ENCODE data around the gene NR4A2.
A peak's percentile ranks its signal among the peaks of the same experiment; 100 is the strongest.

Gene NR4A2

DNA sequence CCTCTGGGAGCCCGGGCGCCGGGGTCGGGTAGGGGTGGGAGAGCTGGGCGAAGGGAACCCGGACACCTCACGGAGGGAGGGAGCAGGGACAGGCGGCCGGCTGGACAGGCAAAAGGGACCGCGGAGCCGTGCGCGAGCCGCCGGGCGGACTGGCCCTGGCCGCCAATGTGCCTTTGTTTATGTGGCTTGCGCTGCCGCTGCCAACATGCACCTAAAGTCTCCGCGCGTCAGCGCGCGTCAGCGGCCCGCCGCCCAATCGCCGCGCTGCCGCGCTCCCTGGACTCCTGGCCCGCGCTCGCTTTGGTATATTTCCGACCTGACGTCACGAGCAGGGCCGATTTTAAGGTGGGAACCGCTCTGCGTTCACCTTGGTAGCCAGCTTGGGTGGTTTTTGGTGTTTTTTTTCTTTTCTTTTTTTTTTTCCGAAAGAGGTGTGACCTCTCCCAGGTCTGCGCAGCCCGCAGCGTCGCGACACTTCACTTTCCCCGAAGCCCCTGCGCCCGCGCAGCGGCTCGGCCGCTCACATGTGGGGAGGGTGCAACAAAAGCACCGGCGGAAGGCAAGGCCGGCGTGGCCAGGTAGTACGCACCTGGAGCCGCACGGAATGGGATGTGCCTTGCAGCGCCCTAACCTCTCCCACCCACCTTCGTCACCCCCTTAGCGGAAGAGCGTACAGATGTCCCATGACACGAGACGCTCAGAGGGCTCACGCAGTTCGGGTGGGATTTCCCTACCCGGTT lies at the start of gene NR4A2:
Gene NR4A2 (minus strand): TSS at position 188 of the 740 bp plus-strand sequence. CDS start 2,535 bp downstream, outside the sequence.
- DNase-seq = peak; percentile 51

DNA sequence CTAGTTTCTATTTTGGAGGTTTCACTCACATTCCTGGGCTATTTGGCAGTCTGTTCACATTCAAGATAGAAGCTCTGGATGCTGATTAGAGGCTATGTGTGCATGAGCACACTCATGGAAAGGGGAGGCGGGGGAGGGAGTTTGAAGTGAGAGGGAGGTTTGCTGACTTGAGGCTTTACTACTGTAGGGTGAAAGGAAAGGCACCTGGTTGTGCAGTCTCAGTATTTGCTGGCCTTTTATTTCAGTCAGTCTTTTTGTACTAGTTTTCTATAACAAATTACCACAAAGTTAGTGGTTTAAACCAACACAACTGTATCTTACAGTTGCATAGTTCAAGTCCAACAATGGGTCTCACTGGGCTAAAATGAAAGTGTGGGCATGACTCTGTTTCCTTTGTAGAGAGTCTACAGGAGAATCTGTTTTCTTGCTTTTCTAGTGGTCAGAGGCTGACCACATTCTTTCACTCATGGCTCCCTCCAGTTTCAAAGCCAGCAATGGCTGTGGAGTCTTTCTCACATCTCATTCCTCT lies 47.7 kb upstream of the NR4A2 start:
- DNase-seq = no peak

DNA sequence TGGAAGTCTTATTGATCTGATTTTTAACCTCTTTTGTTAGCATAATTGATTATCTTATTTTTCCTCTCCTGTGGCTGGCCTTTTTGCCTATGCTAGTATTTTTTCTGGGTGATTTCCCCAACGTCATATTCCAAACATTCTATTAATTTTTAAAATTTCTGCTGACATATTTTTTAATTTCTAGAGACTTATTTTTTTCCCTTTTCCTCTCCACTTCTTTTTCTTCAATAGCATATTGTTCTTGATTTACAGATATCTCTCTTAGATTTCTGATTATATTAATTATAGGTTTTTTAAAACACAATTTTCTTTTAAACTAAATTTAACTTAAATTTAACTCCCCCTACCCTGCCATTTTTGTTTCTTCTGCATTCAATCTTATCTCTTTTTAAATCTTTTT lies 47.2 kb upstream of the NR4A2 start:
- DNase-seq = no peak

DNA sequence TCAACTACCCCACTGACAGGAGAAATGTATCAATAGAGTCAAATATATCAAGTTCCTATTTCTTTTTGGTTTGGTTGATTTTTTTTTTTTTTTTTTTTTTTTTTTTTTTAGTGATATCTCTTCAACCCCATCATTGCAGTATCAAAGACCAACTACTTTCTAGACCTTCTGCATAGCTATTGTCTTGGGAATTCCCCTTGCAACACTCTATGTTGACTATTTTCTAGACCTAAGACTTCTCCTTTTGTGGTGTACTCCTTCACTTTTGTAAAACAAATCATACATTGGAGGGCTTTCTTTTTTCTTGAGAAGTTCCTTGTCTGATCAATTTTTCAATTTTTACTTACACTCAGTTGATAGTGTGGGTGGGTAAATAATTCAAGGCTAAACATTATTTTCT lies 46.5 kb upstream of the NR4A2 start:
- no peak for DNase-seq

DNA sequence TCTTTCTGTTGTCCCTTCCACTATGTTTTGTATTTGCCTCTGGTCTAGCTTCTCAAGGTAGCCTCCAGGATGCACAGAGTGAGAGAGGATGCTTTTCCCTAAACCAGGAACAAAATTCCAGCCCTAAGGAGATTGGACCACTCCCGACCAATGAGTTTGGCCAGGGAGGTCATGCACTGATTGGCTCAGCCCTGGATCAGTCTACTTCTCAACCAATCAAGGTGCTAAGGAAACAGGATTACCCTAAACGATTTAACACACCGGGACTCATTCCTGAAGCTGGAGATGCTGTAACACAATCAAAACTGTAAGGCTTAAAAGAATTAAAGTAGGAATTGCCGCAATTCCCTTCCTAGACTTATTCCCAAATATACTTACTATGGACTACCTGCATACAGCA lies 34.2 kb upstream of the NR4A2 start:
- DNase-seq = no peak

DNA sequence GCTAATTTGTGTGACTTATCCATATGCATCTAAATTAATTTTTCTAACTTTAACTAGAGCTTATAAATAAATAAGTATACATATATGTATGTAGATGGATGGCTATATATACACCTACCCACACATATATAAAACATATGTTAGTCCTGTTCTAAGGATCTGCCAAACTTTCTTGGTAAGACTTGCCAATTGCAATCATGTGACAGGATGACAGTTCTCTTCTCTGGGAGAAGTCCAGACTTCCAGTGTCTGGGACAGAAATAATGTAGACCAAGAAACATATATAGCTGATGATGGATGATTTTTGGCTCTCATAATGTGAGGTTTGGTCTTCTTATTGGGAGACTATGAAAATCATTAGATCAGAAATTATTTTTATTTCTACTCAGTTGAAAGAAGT lies 30.6 kb upstream of the NR4A2 start:
- no peak for DNase-seq

DNA sequence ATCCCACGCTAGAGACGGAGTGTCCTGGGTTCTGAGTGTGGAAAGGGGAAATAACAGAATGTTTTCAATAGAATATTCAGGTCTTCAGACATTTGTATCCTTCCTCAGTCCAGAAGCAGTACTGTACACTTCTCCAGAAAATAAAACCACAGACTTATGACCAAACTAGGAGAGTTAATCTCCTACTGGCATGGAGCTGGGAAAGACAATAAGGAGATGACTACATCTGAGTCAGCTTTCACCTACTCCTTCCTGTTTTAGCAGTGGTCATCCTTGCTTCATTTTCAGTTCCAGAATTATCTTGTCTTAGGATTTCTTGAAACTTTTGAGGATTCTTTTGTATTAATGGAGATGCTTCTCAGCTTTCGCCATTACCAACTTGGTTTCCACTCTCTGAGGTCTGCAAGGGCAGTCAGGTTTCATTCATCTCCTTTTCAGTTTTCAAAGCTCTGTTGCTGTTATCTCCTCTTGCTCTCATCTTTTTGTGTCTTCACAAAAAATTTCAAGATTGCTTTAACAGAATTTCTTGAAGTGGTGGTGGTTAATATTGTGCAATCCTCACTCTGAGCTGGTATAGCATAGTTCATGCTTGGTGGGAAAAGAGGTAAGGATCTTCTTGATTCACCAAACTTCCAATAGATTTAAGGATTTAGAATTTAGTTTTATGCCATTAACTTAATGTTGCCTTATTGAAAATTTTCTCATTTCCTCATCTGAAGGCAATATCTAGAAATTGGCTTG lies 23.7 kb upstream of the NR4A2 start:
- DNase-seq = no peak

DNA sequence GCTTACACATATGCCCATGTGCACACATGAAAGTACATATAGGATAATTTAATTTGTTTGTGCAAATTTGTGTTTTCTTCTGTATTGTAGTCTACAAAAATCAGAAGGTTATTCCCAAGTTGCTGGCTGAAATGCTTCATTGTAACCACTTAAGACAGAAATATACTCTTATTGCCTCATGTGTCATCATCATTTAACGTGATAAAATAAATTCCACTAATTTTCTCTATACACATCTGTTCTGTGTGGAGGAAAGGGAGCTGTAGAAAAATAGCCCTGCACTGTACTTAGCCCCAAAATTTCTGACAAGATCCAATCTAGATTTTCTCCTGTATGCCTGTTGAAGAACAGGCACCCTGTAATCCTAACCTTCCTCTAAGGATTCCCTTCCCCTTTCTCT lies 20.4 kb upstream of the NR4A2 start:
- no peak for DNase-seq

DNA sequence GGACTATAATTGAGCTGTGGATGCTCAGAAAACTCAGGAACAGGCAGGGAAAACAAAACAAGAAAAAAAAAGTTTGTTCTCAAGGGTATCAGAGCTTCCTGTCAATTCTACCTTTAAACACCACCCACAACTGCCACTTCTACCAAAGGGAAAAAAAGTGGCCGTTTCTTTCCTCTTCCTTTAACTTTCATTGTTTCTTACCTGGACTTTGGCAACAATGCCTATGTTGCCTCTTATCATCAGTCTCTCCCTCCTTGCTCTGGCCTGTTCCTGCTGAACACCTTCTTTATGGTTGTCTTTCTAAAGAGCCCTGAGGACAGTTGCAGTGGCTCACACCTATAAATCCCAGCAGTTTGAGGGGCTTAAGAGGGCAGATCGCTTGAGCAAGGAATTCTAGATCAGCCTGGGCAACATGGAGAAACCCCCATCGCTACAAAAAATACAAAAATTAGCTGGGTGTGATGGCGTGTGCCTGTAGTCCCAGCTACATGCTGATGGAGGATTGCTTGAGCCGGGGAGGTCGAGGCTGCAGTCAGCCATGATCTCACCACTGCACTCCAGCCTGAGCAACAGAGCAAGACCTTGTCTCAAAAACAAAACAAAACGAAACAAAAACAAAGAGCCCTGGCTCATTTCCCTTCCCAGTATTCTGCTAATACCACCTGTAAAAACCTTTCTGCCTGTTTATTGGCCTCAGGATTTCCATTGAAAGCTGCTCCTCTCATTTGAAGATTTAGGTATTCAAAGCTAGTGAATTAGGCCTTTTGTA lies 18.0 kb upstream of the NR4A2 start:
- DNase-seq = no peak

DNA sequence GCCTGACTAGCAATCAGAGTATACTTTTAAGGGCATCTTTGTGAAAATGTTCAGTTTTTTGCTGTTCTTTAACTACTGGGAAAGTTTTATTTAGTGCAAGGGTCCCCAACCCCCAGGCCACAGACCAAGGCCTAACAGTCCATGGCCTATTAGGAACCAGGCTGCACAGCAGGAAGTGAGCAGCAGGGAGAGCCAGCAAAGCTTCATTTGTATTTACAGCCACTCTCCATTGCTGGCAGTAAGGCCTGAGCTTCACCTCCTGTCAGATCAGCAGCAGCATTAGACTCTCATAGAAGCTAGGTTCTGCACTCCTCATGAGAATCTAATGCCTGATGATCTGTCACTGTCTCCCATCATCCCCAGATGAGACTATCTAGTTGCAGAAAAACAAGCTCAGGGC lies 17.1 kb upstream of the NR4A2 start:
- no peak for DNase-seq

DNA sequence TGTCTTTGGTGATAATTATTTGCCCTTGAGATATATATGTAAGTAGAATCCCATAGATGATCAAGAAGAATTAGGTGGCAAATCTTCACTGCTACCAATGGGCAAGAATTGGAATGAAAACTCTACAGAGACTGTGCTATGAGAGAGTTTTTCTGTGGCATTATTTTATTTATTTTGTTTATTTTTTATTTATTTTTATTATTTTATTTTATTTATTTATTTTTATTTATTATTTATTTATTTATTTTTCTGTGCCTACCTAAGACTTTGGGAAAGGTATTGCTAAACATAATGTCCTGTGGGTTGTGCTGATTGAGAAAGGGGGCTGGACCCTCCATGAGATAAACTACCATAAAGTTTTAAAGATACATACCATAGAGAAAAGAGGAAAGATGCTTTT lies 16.6 kb upstream of the NR4A2 start:
- no peak for DNase-seq

DNA sequence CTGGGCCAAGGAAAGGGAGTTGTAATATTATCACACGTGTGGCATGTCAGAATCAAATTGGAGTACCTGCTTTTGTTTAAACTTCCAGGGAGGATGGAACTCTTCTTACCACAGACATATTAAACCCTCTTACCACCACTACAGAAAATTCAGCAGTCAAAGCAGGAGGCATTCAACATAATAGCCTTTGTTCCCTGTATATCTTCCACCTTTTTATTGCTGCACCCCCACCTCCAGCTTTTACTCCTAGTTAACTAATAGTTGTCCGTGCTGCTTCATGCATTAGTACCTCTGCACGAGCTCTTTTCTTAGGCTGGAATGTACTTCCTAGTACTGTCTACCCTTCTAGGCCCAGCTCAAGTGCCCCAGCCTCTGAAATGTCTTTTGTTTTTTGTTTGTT lies 14.9 kb upstream of the NR4A2 start:
- no peak for DNase-seq

DNA sequence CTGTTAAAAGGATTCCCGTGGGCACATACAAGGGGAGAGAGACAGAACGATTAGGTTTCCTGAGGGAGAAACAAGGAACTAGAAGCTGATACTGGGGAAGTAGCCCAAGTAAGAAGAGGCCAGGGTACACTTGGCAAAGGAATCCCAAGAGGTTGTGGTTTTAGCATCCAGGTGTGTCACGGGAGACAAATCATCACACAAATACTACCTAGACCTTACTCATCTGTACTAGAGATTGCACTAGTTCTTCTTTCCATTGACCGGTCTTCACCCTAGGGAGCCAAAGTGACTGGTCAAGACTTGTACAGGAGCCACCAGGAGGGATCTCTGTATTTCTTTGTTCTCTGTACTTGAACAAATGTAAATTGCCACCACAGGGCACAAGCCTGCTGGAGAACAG lies 14.2 kb upstream of the NR4A2 start:
- no peak for DNase-seq

DNA sequence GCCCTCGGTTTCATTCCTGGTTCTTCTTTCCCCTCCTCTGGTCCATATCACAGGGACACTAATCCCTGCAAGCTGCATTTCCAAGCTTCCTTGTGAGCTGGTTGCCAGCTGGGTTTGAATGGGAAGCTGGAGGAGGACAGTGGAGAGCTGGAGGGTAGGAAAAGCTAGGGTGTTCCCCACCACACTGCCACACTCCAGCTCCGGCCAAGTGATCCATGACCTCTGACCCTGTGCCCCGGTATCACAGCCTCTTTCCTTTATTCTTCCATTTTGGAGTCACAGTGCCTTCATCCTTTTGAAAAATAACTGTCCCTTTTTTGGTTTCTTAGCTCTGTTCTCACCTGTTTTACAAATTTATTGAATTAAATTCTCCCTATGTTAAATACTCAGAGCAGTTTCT lies 13.1 kb upstream of the NR4A2 start:
- DNase-seq = no peak

DNA sequence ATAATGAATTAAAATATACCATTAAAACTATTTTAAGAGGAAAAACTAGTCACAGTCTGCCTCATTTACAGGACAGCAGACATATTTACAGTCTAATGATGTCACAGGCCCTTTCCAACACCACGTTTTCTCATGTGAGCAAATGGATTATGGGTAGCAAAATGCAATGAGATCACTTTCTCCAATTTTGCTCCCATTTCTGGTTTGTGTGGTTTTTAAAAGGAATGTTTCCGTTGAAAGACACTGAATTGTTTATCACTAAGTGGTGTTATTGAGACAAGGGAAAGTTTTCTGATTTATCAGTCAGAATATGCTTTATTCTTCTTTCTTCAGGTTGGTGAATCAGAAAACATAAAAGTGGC lies 11.4 kb upstream of the NR4A2 start:
- DNase-seq = no peak

DNA sequence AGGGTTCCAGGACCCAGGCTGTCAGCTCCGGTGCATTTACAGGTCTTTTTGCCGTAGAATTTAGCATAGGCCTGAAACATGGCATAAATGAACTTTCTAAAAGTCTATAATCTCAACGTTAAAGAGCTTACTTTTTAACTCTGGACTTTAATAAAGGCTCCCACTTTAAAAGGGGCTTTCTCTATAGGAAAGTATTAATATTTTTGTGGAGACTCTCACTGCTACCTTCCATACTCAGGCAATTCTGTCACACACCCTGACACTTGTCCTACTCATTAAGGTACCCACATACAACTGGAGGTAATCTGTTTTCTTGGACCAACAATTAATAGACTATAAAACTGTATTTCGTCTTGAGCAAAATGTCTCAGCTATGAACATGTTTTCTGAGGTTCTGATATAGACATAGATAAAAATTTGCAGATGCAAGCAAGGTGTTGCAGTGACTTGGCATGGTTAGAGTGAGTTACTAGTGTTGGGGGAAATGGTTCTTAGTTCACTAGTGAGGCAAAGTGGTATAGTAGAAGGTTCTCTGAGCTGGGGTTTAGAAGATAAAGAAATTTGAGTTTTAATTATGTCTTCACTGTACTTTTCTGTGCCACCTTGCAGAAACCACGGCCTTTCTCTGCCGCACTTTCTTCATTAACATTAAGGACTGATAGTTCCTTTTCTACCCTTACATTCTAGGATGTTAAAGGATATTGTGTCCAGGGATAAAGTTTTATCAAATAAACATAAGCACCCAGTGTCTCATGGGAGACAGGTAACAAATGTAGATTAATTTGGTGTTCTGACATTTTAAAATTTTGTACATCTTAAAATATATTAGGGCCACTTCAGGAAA lies 10.8 kb upstream of the NR4A2 start:
- DNase-seq = no peak

DNA sequence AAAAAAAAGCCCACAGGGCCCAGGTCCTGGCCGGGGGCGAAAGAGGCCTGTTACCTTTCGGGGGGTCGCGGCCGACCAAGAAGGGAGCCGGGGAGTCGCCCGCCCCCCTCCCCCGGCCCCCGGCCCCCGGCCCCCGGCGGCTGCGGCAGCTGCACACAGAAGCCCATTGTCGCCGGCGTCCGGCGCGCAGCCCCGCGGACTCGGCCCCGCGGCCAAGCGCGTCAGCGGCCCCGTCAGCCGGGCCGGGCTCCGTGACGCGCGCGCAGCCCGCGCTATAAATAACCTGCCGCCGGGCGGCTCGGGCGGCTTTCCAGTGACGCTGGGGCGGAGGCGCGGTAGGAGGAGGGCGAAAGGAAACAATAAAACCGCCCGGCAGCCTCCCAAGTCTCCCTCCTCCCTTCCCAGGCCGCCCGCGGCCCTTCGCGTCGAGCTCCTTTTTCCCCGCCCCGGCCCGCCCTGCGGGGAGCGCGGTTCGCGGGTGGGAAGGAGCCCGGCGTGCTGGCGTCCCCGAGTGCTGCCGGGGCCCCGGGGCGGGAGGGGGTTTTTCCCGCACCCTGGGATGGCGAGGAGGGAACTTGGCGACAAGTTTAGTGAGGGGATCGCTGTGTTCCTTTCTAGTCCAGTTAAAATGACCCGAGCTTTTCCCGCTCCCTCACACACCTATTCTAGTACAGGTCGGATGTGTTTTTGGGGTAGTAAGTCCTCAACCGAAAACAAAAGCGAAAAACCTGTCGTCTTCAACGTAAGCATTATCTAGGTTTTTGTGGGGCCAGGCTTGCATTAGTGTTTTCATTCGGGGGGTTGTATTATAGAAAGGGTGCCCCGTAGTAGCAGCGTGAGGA lies 10.0 kb upstream of the NR4A2 start:
- DNase-seq = peak; percentile 75

DNA sequence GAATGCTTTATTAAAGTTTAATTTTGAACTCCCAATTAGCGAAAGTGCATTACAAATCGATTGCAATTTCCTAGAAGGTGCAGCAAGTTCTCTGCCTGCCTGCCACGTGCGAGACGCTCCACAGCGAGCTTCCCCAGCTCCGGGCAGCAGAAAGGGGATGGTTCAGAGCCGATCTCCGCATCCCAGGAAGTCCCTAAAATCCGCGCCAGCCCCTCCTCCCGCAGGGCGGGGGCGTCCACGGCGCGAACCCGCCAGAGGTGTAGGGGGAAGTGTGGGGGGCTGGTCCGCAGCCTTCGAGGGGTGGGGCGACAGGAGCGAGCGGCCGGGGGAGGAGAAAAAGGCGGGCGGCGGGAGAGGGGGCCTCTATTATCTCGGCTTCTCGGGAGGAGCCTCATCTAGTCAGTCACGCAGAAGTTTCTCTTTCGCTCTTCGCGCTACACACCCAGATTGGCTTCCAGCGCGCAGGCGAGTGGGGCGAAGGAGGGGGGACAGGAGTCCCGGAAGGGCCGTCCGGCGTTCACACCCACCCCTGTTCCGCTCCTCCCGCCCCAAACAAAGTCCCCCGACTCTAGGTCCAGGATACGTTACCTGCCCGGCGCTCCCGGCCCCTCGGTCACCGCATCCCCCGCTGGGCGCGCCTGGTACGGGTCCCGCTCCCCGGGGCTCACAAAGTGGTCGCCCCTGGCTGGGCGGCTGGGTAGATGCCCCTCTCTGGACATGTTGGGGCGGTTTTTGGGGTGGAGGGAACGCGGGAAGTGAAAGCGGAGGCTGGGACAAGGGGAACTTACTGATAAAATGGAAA lies 9.1 kb upstream of the NR4A2 start:
- DNase-seq = peak; percentile 69

DNA sequence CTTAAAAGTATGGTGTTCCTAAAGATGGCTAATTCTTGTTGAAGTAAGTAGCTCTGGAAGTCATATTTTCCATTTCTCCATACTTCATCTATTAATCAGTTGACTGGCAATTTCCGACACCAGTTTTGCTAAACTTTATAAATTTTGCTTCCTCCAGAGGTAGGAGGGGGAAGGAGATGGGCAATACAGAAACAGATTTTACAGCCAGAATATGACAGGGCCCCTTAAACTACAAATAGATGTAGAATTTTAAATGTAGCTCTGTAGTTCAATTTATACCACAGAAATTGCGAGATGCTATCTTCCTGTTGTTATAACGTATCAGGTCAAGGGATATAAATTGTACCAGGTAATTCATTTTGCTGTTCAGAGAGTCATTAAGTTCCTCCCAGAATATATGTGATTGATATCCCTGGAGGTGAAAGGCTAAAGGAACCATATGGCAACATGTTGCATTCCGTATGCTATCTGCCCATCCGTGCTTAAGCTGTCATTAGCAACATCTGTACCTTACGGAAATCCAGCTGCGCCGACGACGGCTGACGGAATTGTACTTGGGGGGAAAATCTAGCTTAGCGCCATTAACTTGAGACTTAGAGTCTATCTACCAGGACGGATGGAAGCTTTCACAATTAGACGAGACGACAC lies 8.4 kb upstream of the NR4A2 start:
- DNase-seq = no peak

DNA sequence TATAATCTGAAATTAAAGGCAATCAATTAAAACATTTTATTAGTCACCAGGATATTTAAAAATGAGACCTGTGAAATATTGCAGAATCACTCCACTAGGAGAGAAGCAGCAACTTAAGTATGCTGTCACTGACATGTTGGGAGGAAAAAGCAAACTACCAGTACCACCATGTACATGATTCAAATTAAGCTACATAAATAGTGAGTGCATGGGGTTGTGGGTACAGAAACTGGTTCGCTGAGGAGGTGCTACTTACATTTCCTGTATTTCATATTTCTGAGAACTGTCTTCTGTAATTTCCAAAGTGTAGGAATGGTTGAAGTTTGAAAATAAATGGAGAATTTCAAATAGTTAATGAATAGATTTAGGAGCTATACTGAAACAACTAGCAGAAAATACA lies 7.9 kb upstream of the NR4A2 start:
- DNase-seq = no peak
